Psoas muscle (tissue), 8 donors: Measurements from ENCODE around the gene NDFIP1. TPM values are rescaled to one million over a fixed set of nuclear protein-coding genes. Genes with fewer than 3 reads are reported as not detected.
A peak's percentile ranks its signal among the peaks of the same experiment; 100 is the strongest.
"Not testable (repeated sequence)": the region's sequence is repeated elsewhere in the genome, so short reads cannot be mapped to it uniquely, and the experiment has no call there.

Experiments used
- ATAC-seq, 4 donors: fragments of 200-7000 bp; cut with Tn5 transposase; one replicate each; pipeline ENCODE4 v1.9.1; 2020; ENCODE audit warnings: moderate library complexity in 3 of 4, mild to moderate bottlenecking in 2 of 4
- DNase-seq, 2 donors: peaks; one replicate each; pipeline ENCODE4 v3.0.0-alpha.2; 2020
- H3K27ac ChIP-seq: fragments of 200-600 bp; one replicate; pipeline ENCODE4 v1.8.0; 2022
- H3K27me3 ChIP-seq, 3 donors: fragments of 200-600 bp in 1 of 3; one replicate each; pipeline versions ENCODE4 v1.6.1 to v1.8.0; 2013 to 2022; ENCODE audit warnings: low read length in 2 of 3, mild to moderate bottlenecking in 2 of 3, moderate library complexity in 1 of 3; ENCODE audit not compliant: insufficient read depth in 3 of 3
- H3K36me3 ChIP-seq, 2 donors: fragments of 200-600 bp in 1 of 2; one replicate each; pipeline versions ENCODE4 v1.6.1 to v1.8.0; 2013 to 2022; ENCODE audit warnings: low read depth in 1 of 2, mild to moderate bottlenecking in 1 of 2, moderate library complexity in 1 of 2; ENCODE audit not compliant: insufficient read depth in 1 of 2
- H3K4me1 ChIP-seq: fragments of 200-600 bp; one replicate; pipeline ENCODE4 v1.8.0; 2022
- H3K4me3 ChIP-seq: fragments of 200-600 bp; one replicate; pipeline ENCODE4 v1.8.0; 2022; ENCODE audit warnings: mild to moderate bottlenecking
- H3K9me3 ChIP-seq: fragments of 200-600 bp; one replicate; pipeline ENCODE4 v1.8.0; 2022
- CTCF ChIP-seq: fragments of 200-600 bp; IDR thresholded peaks from one replicate; pipeline ENCODE4 v1.8.0; 2022; ENCODE audit warnings: antibody characterized with exemption
- WGBS, 3 donors: extraction: QIAGEN DNeasy Blood & Tissue Kit; methylation state at CpG; one replicate each; pipeline versions ENCODE4 v1.1.6 to v1.1.7; 2013; 5-methylcytosine and 5-hydroxymethylcytosine counted together
- intact Hi-C, 2 donors: fragments of 100-400 bp; cut with DNase I; formaldehyde crosslinking; loops; one replicate each; pipeline versions ENCODE4 v1.11.0 to v1.14.2; 2022
- polyA plus RNA-seq, 3 donors: library from polyadenylated mRNA; stranded (reverse); fragments of 200-250 nt; gene quantifications; one replicate each; pipeline ENCODE4 v1.2.3, GENCODE V29; 2013
- total RNA-seq, 4 donors: library from RNA; stranded (reverse); fragmentation: NEBNext Ultra II Directional in 2 of 4; extraction: Animal tissue kit (Norgen Biotek cat#: 25700) in 2 of 4; gene quantifications; one replicate each; pipeline versions ENCODE4 v1.2.1 to v1.2.4, GENCODE V29; 2021 to 2023
- donor health status: healthy with polysubstance abuse.
- donor health status: DM: no; HTN: no; CAD: no; lungs with moderate emphysema.
- donor health status: Bipolar disorder and iron deficiency.
- donor health status: healthy.
- donor health status: DM: yes; HTN: yes; CAD: no.
- donor health status: DM: no; HTN: no; CAD: no.
- donor health status: DM: no; HTN: no; CAD: no.
- donor health status: DM: yes; HTN: yes; CAD: no.

The NDFIP1 gene
- total and polyA plus RNA-seq, 7 donors: 22.9 to 34.2 (median 31.6) TPM

GRCh38 chr5:142151436-142152383 lies 43.1 kb downstream of the NDFIP1 start:
- intact Hi-C loops: loop anchor here (1.0 to 10.0 kb wide), 4 partner anchors 173 to 547 kb away; partner anchors contain the start of gene SPRY4 (in 1 of the 2)
- Histone ChIP-seq H3K9me3 (no peaks in the 10 kb centered on the region), H3K27me3 (no peaks in the 10 kb centered on the region), H3K27ac (no peak overlapping the region), H3K36me3 (peaks cover 0 to 61% of the 10 kb centered on the region in 2 donors), H3K4me3 (no peak overlapping the region), H3K4me1 (no peaks in the 10 kb centered on the region)
- TF ChIP-seq CTCF: peak; percentile 86
- no peak for DNase-seq
- ATAC-seq: peak in 2 of 4 donors; percentile 51 to 53
- WGBS, 3 donors: 43 to 52% (median 46%) methylated on average over 3 of the region's 3 CpGs

GRCh38 chr5:142152384-142152732 lies 43.8 kb downstream of the NDFIP1 start:
- WGBS, 3 donors: 89 to 97% (median 93%) methylated on average over 1 of the region's 1 CpG
- TF ChIP-seq CTCF: no peak
- H3K9me3 ChIP-seq: no peaks in the 10 kb centered on the region
- no peaks in the 10 kb centered on the region for H3K27me3 ChIP-seq
- H3K36me3 ChIP-seq: peaks cover 0 to 54% of the 10 kb centered on the region in 2 donors
- H3K4me1 ChIP-seq: no peaks in the 10 kb centered on the region
- no peak for ATAC-seq
- intact Hi-C loops: loop anchor here (1.0 to 10.0 kb wide), 3 partner anchors 172 to 402 kb away; partner anchors contain the start of gene SPRY4 (in 1 of the 2)
- no peak for DNase-seq
- H3K27ac ChIP-seq: no peak overlapping the region
- H3K4me3 ChIP-seq: no peak overlapping the region

- 85 to 93% (median 90%) methylated on average over 12 of the region's 12 CpGs for WGBS, 3 donors
- Histone ChIP-seq H3K27me3 (no peaks in the 10 kb centered on the region), H3K36me3 (peaks cover 3 to 45% of the 10 kb centered on the region in 2 donors), H3K9me3 (no peaks in the 10 kb centered on the region), H3K4me1 (no peaks in the 10 kb centered on the region), H3K27ac (no peak overlapping the region), H3K4me3 (no peak overlapping the region)
- ATAC-seq: no peak
- TF ChIP-seq CTCF: no peak
- intact Hi-C loops: loop anchor here (10.0 kb wide), 2 partner anchors 171 to 401 kb away; partner anchors contain the start of gene SPRY4 (in 1 of the 2)
- DNase-seq: no peak
Measured at GRCh38 chr5:142153674-142154448, 45.3 kb downstream of the NDFIP1 start.

GRCh38 chr5:142154449-142154841 lies 45.9 kb downstream of the NDFIP1 start:
- H3K36me3 ChIP-seq: peaks cover 3 to 39% of the 10 kb centered on the region in 2 donors
- not testable (repeated sequence) for H3K9me3 ChIP-seq, H3K27ac ChIP-seq, H3K4me1 ChIP-seq, DNase-seq, H3K27me3 ChIP-seq, H3K4me3 ChIP-seq, ATAC-seq
- 97 to 99% (median 98%) methylated on average over 8 to 12 of the region's 12 CpGs for WGBS, 3 donors
- intact Hi-C loops: loop anchor here (10.0 kb wide), 2 partner anchors 170 to 400 kb away; partner anchors contain the start of gene SPRY4 (in 1 of the 2)
